Glutamatergic neuron (in vitro differentiated cells): ENCODE results near the gene GPR15. TPM values are rescaled to one million over a fixed set of nuclear protein-coding genes. Genes with fewer than 3 reads are reported as not detected.

ENCODE experiments used
- DNase-seq: peaks from one replicate; pipeline ENCODE4 v3.0.0; 2022
- H3K27ac Mint-ChIP-seq: one replicate; pipeline ENCODE4 v1.8.0; 2020; ENCODE audit warnings: mild to moderate bottlenecking, mixed read lengths, inconsistent platforms; ENCODE audit not compliant: unreplicated experiment
- H3K27me3 Mint-ChIP-seq: one replicate; pipeline ENCODE4 v1.8.0; 2020; ENCODE audit warnings: mild to moderate bottlenecking, moderate library complexity, mixed read lengths, inconsistent platforms; ENCODE audit not compliant: unreplicated experiment
- H3K36me3 Mint-ChIP-seq: one replicate; pipeline ENCODE4 v1.8.0; 2020; ENCODE audit warnings: mild to moderate bottlenecking, mixed read lengths, inconsistent platforms; ENCODE audit not compliant: unreplicated experiment
- H3K4me1 Mint-ChIP-seq: one replicate; pipeline ENCODE4 v1.8.0; 2020; ENCODE audit warnings: mild to moderate bottlenecking, low read depth, mixed read lengths, inconsistent platforms; ENCODE audit not compliant: unreplicated experiment
- H3K4me3 Mint-ChIP-seq: one replicate; pipeline ENCODE4 v1.8.0; 2020; ENCODE audit warnings: mild to moderate bottlenecking, mixed read lengths, inconsistent platforms; ENCODE audit not compliant: unreplicated experiment
- H3K9me3 Mint-ChIP-seq: one replicate; pipeline ENCODE4 v1.8.0; 2020; ENCODE audit warnings: mild to moderate bottlenecking, moderate library complexity, mixed read lengths, inconsistent platforms; ENCODE audit not compliant: unreplicated experiment
- CTCF ChIP-seq: fragments of 200-600 bp; sonication (generic); IDR thresholded peaks from one replicate; pipeline ENCODE4 v1.5.0; 2021; ENCODE audit not compliant: partially characterized antibody, unreplicated experiment
- total RNA-seq: library from RNA; stranded (reverse); fragmentation: NEBNext Ultra II Directional; extraction: Animal tissue kit (Norgen Biotek cat#: 25700); gene quantifications from one replicate; pipeline ENCODE4 v1.2.1, GENCODE V29; 2021; ENCODE audit not compliant: unreplicated experiment

GPR15 gene
- total RNA-seq, 1 donor from 2014 or later: not detected

DNA sequence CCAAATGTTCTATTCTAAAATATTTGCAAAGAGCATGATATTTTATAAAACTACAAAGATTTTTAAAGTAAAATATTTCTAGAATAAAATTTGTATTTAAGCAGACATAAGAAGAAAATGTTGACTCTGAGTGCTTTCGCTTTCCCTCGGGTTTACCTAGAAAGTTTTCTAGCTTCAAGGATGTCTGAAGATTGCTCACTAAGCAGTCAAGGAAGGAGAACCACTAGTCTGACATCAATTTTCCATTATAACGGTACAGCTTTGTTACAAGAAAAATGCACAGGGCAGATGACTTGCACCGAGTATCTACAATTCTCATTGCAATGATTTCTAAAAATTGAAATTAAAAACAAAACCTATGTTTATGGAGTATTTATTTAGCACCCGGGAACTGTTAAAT is 14.2 kb downstream of the GPR15 start:
- no peaks in the 10 kb centered on the region for H3K36me3 Mint-ChIP-seq
- no peaks in the 10 kb centered on the region for H3K27me3 Mint-ChIP-seq
- H3K4me3 Mint-ChIP-seq: no peak overlapping the region
- no peaks in the 10 kb centered on the region for H3K9me3 Mint-ChIP-seq
- no peak for DNase-seq
- H3K27ac Mint-ChIP-seq: no peak overlapping the region
- no peak for TF ChIP-seq CTCF
- H3K4me1 Mint-ChIP-seq: no peaks in the 10 kb centered on the region

DNA sequence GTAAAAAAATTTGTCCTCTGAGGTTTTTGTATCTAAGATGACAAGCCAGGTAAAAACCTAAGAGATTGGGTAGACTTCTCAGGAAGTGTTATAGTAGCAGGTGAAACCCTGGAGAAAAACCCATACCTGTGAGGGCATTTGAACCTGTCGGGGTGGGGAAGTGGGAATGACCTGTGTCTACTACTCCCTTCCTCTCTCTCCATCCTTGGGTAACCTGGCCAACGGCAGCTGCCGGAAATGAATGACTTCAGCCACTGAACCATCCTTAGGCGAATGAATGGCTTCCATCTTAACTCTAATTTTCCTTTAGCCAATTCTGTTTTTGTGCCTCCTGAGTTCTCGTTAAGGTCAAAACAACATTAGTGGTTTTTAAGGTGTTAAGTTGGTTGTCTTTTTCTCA is 16.8 kb downstream of the GPR15 start:
- no peaks in the 10 kb centered on the region for H3K27me3 Mint-ChIP-seq
- no peak overlapping the region for H3K27ac Mint-ChIP-seq
- no peaks in the 10 kb centered on the region for H3K4me1 Mint-ChIP-seq
- no peak overlapping the region for H3K4me3 Mint-ChIP-seq
- no peak for TF ChIP-seq CTCF
- DNase-seq: no peak
- no peaks in the 10 kb centered on the region for H3K9me3 Mint-ChIP-seq
- no peaks in the 10 kb centered on the region for H3K36me3 Mint-ChIP-seq

DNA sequence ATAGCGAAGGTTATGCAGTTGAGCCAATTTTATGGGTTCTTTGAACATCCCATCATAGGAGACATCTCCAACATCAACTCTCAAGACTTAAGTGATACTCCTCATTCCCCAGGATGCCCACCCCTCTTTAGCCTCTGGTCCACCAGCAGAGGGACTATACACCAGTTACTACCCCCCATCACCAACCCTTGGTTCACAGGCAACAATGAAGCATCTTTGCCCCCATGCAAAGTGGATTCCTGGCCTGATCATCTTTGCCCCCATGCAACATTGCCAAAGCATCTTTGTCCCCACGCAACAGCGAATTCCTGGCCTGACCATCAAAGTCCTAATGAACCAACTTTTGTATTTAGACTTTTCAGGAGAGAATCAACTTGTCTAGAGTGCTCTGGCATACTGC is 19.1 kb downstream of the GPR15 start:
- H3K9me3 Mint-ChIP-seq: peaks cover under 1% of the 10 kb centered on the region
- H3K4me3 Mint-ChIP-seq: no peak overlapping the region
- no peak overlapping the region for H3K27ac Mint-ChIP-seq

DNA sequence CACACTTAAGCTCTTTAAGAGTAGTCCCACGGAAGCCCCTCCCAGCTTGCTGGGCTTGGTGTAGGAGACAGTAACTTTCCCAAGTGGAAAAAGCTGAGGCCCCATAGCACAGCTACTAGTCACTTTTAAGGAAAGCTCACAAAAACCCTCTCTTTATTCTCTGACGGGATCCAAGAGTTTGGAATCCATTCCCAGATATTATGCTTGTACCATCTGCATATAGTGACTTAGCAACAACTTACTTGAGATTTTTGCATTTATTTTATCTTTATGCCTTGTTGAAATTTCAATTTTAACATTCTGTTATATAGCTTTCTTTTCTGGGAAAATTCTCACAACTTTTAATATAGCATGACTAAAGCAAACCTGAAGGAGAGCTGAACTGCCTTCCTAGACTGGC is 19.5 kb downstream of the GPR15 start:
- Mint-ChIP-seq H3K27ac (no peak overlapping the region), H3K27me3 (no peaks in the 10 kb centered on the region), H3K36me3 (no peaks in the 10 kb centered on the region), H3K9me3 (peaks cover 3% of the 10 kb centered on the region), H3K4me3 (no peak overlapping the region), H3K4me1 (no peaks in the 10 kb centered on the region)
- no peak for DNase-seq
- TF ChIP-seq CTCF: no peak

More for the DNA sequence above, 19.1 kb downstream of the GPR15 start:
- no peaks in the 10 kb centered on the region for H3K36me3 Mint-ChIP-seq
- no peaks in the 10 kb centered on the region for H3K4me1 Mint-ChIP-seq
- no peak for DNase-seq
- TF ChIP-seq CTCF: no peak
- H3K27me3 Mint-ChIP-seq: no peaks in the 10 kb centered on the region

DNA sequence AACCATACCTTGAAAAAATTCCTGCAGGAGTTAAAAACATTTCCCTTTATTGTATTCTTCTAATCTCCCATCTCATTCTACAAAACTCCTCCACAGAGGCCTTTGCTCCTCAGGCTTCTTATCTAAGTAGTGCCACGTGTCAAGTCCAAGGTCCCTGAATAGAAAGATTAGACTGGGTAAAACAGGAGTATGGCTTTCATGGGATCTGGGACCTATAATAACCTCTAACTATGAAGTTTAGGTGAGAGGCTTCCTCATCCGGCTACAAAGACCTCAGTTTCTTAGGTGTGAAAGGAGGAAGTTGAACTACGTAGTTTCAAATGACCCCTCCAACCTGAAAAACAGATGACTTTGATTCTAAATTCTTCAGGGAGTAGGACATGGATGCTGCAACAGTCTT is 20.0 kb downstream of the GPR15 start:
- Mint-ChIP-seq H3K36me3 (no peaks in the 10 kb centered on the region), H3K27ac (no peak overlapping the region), H3K4me1 (no peaks in the 10 kb centered on the region), H3K4me3 (no peak overlapping the region), H3K27me3 (no peaks in the 10 kb centered on the region), H3K9me3 (peaks cover 3% of the 10 kb centered on the region)
- no peak for TF ChIP-seq CTCF
- no peak for DNase-seq
